HCT116 (cell line): ENCODE data around the gene GRXCR1. TPM values are rescaled to one million over a fixed set of nuclear protein-coding genes. Genes with fewer than 3 reads are reported as not detected.

Source experiments
- ATAC-seq: fragments of 200-7000 bp; cut with Tn5 transposase; 2 replicates; pipeline ENCODE4 v1.9.1; 2020; ENCODE audit warnings: mild to moderate bottlenecking, moderate library complexity
- BruUV-seq: library from RNA; stranded (reverse); fragments of 400-500 nt; replicated peaks from 2 replicates; lab custom pipeline; 2021; lab: Mats Ljungman, UMichigan
- CTCF ChIA-PET: fragments of 300-600 bp; sonication (Branson Sonifier 250); formaldehyde crosslinking; loops from one replicate; lab custom pipeline; 2021; ENCODE audit warnings: antibody characterized with exemption; lab: Charles Lee
- POLR2A ChIA-PET: fragments of 300-600, 350-600 bp; sonication (Branson Sonifier 250); formaldehyde crosslinking; loops from one replicate; lab custom pipeline; 2021; ENCODE audit warnings: antibody characterized with exemption; lab: Charles Lee
- RAD21 ChIA-PET, 2 experiments: fragments of 300-600 bp; sonication (Branson Sonifier 250); formaldehyde crosslinking; loops; one replicate each; lab custom pipeline; 2023; ENCODE audit warnings: low total read pairs in 2 of 2; ENCODE audit not compliant: uncharacterized antibody in 2 of 2, unreplicated experiment in 2 of 2, low non-redundant PET in 1 of 2; lab: Charles Lee
- DNase-seq: peaks from one replicate; pipeline ENCODE4 v3.0.0-alpha.2; 2010; ENCODE audit warnings: low read depth, low spot score
- H2AFZ ChIP-seq: fragments of 200-600 bp; shearing (Covaris generic), sonication (generic); 2 replicates; pipeline ENCODE4 v1.6.1; 2017; ENCODE audit warnings: low read depth, mixed run types, mixed read lengths, antibody characterized with exemption, low read length; ENCODE audit not compliant: poor library complexity, severe bottlenecking
- H3K27ac ChIP-seq: 2 replicates; pipeline ENCODE4 v1.5.1; 2012; ENCODE audit warnings: low read depth, low read length
- H3K27me3 ChIP-seq: fragments of 200-600 bp; sonication (generic); 2 replicates; pipeline ENCODE4 v1.6.1; 2016; ENCODE audit warnings: mixed run types, low read length, mixed read lengths; ENCODE audit not compliant: insufficient read depth
- H3K36me3 ChIP-seq, 2 experiments: fragments of 200-500 bp in 1 of 2; fragments of 200-600 bp in 1 of 2; sonication (Bioruptor generic) in 1 of 2; sonication (generic) in 1 of 2; 2 replicates each; pipeline versions ENCODE4 v1.5.1 to v1.6.1; 2014 to 2016; ENCODE audit warnings: low read length in 2 of 2, inconsistent platforms in 1 of 2, mixed read lengths in 1 of 2, mixed run types in 1 of 2; ENCODE audit not compliant: insufficient read depth in 2 of 2, control insufficient read depth in 1 of 2
- H3K4me1 ChIP-seq, 2 experiments: fragments of 200-600 bp in 1 of 2; sonication (generic) in 1 of 2; 2 replicates each; pipeline versions ENCODE4 v1.5.1 to v1.6.1; 2012 to 2017; ENCODE audit warnings: low read length in 2 of 2, inconsistent platforms in 1 of 2, mild to moderate bottlenecking in 1 of 2, mixed read lengths in 1 of 2, mixed run types in 1 of 2, moderate library complexity in 1 of 2; ENCODE audit not compliant: insufficient read depth in 2 of 2, control insufficient read depth in 1 of 2
- H3K4me2 ChIP-seq: fragments of 200-600 bp; sonication (generic); 2 replicates; pipeline ENCODE4 v1.6.1; 2017; ENCODE audit warnings: mixed run types, low read length, mixed read lengths
- H3K4me3 ChIP-seq, 2 experiments: fragments of 200-600 bp in 1 of 2; sonication (generic) in 1 of 2; replicated peaks in 1 of 2; 2 replicates each; pipeline ENCODE4 v1.5.1; 2011 to 2016; ENCODE audit warnings: low read length in 2 of 2, control low read depth in 1 of 2, low read depth in 1 of 2, mild to moderate bottlenecking in 1 of 2, mixed read lengths in 1 of 2, mixed run types in 1 of 2
- H3K79me2 ChIP-seq: fragments of 200-600 bp; sonication (generic); 2 replicates; pipeline ENCODE4 v1.6.1; 2017; ENCODE audit warnings: mild to moderate bottlenecking, mixed run types, low read length, moderate library complexity, mixed read lengths; ENCODE audit not compliant: insufficient read depth
- H3K9ac ChIP-seq: fragments of 200-600 bp; sonication (generic); 2 replicates; pipeline ENCODE4 v1.6.1; 2016; ENCODE audit warnings: low read length, mixed read lengths
- H3K9me2 ChIP-seq: fragments of 200-600 bp; sonication (generic), shearing (Covaris generic); 2 replicates; pipeline ENCODE4 v1.6.1; 2017; ENCODE audit warnings: mixed run types, mild to moderate bottlenecking, moderate library complexity; ENCODE audit not compliant: insufficient read depth
- H3K9me3 ChIP-seq, 2 experiments: fragments of 200-500 bp in 1 of 2; fragments of 200-600 bp in 1 of 2; sonication (Bioruptor generic) in 1 of 2; sonication (generic) in 1 of 2; 2 replicates each; pipeline ENCODE4 v1.6.1; 2014 to 2017; ENCODE audit warnings: low read length in 2 of 2, mixed read lengths in 2 of 2, inconsistent platforms in 1 of 2, low read depth in 1 of 2, mild to moderate bottlenecking in 1 of 2, mixed run types in 1 of 2, moderate library complexity in 1 of 2; ENCODE audit not compliant: control insufficient read depth in 1 of 2, insufficient read depth in 1 of 2
- H4K20me1 ChIP-seq: fragments of 200-600 bp; sonication (generic), shearing (Covaris generic); 2 replicates; pipeline ENCODE4 v1.6.1; 2017; ENCODE audit warnings: mixed run types, mild to moderate bottlenecking, moderate library complexity; ENCODE audit not compliant: insufficient read depth
- CBX3 ChIP-seq: IDR thresholded peaks from 2 replicates; pipeline ENCODE4 v1.6.1; 2012; ENCODE audit warnings: low read depth
- CEBPB ChIP-seq: IDR thresholded peaks from 2 replicates; pipeline ENCODE4 v1.6.1; 2012; ENCODE audit warnings: low read depth
- EGR1 ChIP-seq: IDR thresholded peaks from 2 replicates; pipeline ENCODE4 v1.6.1; 2012; ENCODE audit warnings: low read depth
- ELF1 ChIP-seq: IDR thresholded peaks from 2 replicates; pipeline ENCODE4 v1.6.1; 2012; ENCODE audit warnings: low read depth, borderline replicate concordance
- EZH2 ChIP-seq: fragments of 200-600 bp; sonication (generic); IDR thresholded peaks from 2 replicates; pipeline ENCODE4 v1.6.1; 2017; ENCODE audit warnings: antibody characterized with exemption, mixed run types
- MAX ChIP-seq: IDR thresholded peaks from 2 replicates; pipeline ENCODE4 v1.6.1; 2012
- POLR2A ChIP-seq: IDR thresholded peaks from 2 replicates; pipeline ENCODE4 v1.7.0; 2011; ENCODE audit warnings: borderline replicate concordance; ENCODE audit not compliant: insufficient read depth, insufficient read length; ENCODE audit errors: extremely low read depth
- POLR2AphosphoS5 ChIP-seq: IDR thresholded peaks from 2 replicates; pipeline ENCODE4 v1.6.1; 2011; ENCODE audit warnings: mild to moderate bottlenecking, low read depth, low read length, moderate library complexity
- RAD21 ChIP-seq: IDR thresholded peaks from 2 replicates; pipeline ENCODE4 v1.6.1; 2012; ENCODE audit warnings: low read depth, mild to moderate bottlenecking
- SIN3A ChIP-seq: IDR thresholded peaks from 2 replicates; pipeline ENCODE4 v1.6.1; 2012; ENCODE audit warnings: low read depth
- SP1 ChIP-seq: IDR thresholded peaks from 2 replicates; pipeline ENCODE4 v1.6.1; 2012; ENCODE audit warnings: low read depth
- SRF ChIP-seq: IDR thresholded peaks from 2 replicates; pipeline ENCODE4 v1.6.1; 2012; ENCODE audit warnings: low read depth
- TCF7L2 ChIP-seq: IDR thresholded peaks from 2 replicates; pipeline ENCODE4 v1.7.0; 2011; ENCODE audit warnings: borderline replicate concordance, inconsistent platforms; ENCODE audit not compliant: insufficient read depth, insufficient read length; ENCODE audit errors: extremely low read depth
- YY1 ChIP-seq: IDR thresholded peaks from 2 replicates; pipeline ENCODE4 v1.6.1; 2011; ENCODE audit warnings: low read length, low read depth, moderate library complexity, mild to moderate bottlenecking; ENCODE audit not compliant: insufficient replicate concordance; ENCODE audit errors: extremely low read depth
- ZNF274 ChIP-seq: fragments of 200-500 bp; sonication (Bioruptor generic); IDR thresholded peaks from 2 replicates; pipeline ENCODE4 v1.6.1; 2014; ENCODE audit warnings: mild to moderate bottlenecking, low read depth, low read length, inconsistent platforms
- intact Hi-C: fragments of 100-400 bp; cut with micrococcal nuclease; formaldehyde crosslinking; loops from 2 replicates; pipeline ENCODE4 v1.10.0; 2022
- total RNA-seq: library from RNA; stranded (reverse); gene quantifications from one replicate; pipeline ENCODE4 v1.2.1, GENCODE V29; 2021; ENCODE audit not compliant: unreplicated experiment
- TF ChIP-seq, protein P1 (sequence below): IDR thresholded peaks from 2 replicates; pipeline ENCODE4 v1.6.1; 2011; ENCODE audit warnings: mild to moderate bottlenecking, low read length, moderate library complexity; ENCODE audit not compliant: insufficient replicate concordance; ENCODE audit errors: extremely low read depth
- TF ChIP-seq, protein P2 (sequence below), 3 experiments: fragments of 200-600 bp in 1 of 3; sonication (generic) in 1 of 3; IDR thresholded peaks in 2 of 3; conservative IDR thresholded peaks in 1 of 3; 2 replicates each; pipeline ENCODE4 v1.5.1; 2012 to 2017; ENCODE audit warnings: low read depth in 2 of 3, low read length in 2 of 3, antibody characterized with exemption in 1 of 3, borderline replicate concordance in 1 of 3, control low read depth in 1 of 3, mild to moderate bottlenecking in 1 of 3, mixed read lengths in 1 of 3, mixed run types in 1 of 3, moderate library complexity in 1 of 3; ENCODE audit not compliant: insufficient read depth in 1 of 3

GRXCR1 gene
- total RNA-seq, 1 experiment from 2014 or later: not detected

DNA sequence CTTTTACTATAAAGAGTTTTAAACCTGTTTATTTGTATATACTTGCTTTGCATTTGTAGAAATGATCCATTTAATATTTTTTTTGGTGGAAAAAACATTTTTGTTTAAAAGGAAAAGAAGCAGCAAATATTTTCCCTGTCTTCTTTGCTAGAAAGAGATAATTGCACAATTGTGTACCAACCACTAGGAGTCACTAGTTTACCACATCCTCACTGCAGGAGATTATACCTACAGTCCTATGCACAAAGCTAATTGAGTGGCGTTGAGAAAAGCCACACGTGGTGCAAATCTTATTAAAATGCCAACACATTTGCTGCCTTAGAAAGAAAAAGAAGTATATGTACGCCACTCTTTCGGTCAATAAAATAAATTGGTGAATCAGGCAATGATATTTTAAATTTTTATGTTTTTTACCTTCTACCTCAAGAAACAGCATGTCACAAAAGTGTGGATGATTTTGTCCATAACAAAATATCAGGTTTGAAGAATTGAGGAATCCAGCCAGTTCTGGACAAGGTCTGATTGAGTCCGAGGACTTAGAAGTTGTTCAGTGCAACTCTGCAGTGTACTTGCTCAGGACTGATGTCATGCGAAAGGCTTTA is 102.9 kb downstream of the GRXCR1 start:
- H3K4me1 ChIP-seq: no peaks in the 10 kb centered on the region
- ATAC-seq (no peak), DNase-seq (no peak)
- H2AFZ ChIP-seq: no peak overlapping the region
- no peaks in the 10 kb centered on the region for H4K20me1 ChIP-seq
- no peaks in the 10 kb centered on the region for H3K27me3 ChIP-seq
- no peak for TF ChIP-seq YY1
- TF ChIP-seq, protein P1, sequence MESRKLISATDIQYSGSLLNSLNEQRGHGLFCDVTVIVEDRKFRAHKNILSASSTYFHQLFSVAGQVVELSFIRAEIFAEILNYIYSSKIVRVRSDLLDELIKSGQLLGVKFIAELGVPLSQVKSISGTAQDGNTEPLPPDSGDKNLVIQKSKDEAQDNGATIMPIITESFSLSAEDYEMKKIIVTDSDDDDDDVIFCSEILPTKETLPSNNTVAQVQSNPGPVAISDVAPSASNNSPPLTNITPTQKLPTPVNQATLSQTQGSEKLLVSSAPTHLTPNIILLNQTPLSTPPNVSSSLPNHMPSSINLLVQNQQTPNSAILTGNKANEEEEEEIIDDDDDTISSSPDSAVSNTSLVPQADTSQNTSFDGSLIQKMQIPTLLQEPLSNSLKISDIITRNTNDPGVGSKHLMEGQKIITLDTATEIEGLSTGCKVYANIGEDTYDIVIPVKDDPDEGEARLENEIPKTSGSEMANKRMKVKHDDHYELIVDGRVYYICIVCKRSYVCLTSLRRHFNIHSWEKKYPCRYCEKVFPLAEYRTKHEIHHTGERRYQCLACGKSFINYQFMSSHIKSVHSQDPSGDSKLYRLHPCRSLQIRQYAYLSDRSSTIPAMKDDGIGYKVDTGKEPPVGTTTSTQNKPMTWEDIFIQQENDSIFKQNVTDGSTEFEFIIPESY: no peak
- no peak for TF ChIP-seq SIN3A
- TF ChIP-seq SP1: no peak
- TF ChIP-seq ELF1: no peak
- TF ChIP-seq CEBPB: no peak
- 0 out of 2 replicates have a peak, but pooled peaks have one; percentile 27 for TF ChIP-seq RAD21
- TF ChIP-seq MAX: no peak
- TF ChIP-seq TCF7L2: no peak
- TF ChIP-seq SRF: no peak
- no peak for TF ChIP-seq POLR2AphosphoS5
- TF ChIP-seq POLR2A: no peak
- no peak for TF ChIP-seq ZNF274
- TF ChIP-seq EGR1: no peak
- TF ChIP-seq CBX3: no peak
- TF ChIP-seq, protein P2, sequence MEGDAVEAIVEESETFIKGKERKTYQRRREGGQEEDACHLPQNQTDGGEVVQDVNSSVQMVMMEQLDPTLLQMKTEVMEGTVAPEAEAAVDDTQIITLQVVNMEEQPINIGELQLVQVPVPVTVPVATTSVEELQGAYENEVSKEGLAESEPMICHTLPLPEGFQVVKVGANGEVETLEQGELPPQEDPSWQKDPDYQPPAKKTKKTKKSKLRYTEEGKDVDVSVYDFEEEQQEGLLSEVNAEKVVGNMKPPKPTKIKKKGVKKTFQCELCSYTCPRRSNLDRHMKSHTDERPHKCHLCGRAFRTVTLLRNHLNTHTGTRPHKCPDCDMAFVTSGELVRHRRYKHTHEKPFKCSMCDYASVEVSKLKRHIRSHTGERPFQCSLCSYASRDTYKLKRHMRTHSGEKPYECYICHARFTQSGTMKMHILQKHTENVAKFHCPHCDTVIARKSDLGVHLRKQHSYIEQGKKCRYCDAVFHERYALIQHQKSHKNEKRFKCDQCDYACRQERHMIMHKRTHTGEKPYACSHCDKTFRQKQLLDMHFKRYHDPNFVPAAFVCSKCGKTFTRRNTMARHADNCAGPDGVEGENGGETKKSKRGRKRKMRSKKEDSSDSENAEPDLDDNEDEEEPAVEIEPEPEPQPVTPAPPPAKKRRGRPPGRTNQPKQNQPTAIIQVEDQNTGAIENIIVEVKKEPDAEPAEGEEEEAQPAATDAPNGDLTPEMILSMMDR (IDR thresholded peaks at IDR 0.05 in 2 of 3, conservative IDR thresholded peaks at IDR 0.05 in 1 of 3; ENCODE audit: borderline replicate concordance in 1 of 3, insufficient read depth in 1 of 3, low read depth in 2 of 3, low read length in 2 of 3): peak in 2 of 3 experiments; percentile 54 to 56; a peak in 4 of 6 replicates
- TF ChIP-seq EZH2: no peak
- no peak overlapping the region for H3K9ac ChIP-seq
- ChIA-PET POLR2A (no interaction called here), CTCF (interaction anchor here (0.6 kb wide), 1 partner anchor 1637 kb away, joined by 3 read pairs; no protein-coding TSS in a partner anchor), RAD21 (no interaction called here)
- no peak overlapping the region for H3K4me3 ChIP-seq
- peaks cover 3 to 4% of the 10 kb centered on the region in 2 experiments; a peak in 2 of 4 replicates for H3K9me3 ChIP-seq
- H3K36me3 ChIP-seq: no peaks in the 10 kb centered on the region
- intact Hi-C loops: loop anchor here (2.0 kb wide), 1 partner anchor 1637 kb away; no protein-coding TSS in a partner anchor
- H3K4me2 ChIP-seq: no peak overlapping the region
- no TSS peak for BruUV-seq
- H3K27ac ChIP-seq: no peak overlapping the region
- no peaks in the 10 kb centered on the region for H3K9me2 ChIP-seq
- no peaks in the 10 kb centered on the region for H3K79me2 ChIP-seq
